Tibial nerve (tissue), 3 donors: ENCODE data around the gene UBXN2A.

Experiments used
- POLR2A ChIP-seq, 2 donors: fragments of 450-650 bp; IDR thresholded peaks; one replicate each; pipeline ENCODE4 v1.6.1; 2017; ENCODE audit warnings: antibody characterized with exemption in 2 of 2, mild to moderate bottlenecking in 2 of 2, moderate library complexity in 2 of 2
- TF ChIP-seq, protein P1 (sequence below), 5 experiments: fragments of 200-600 bp in 3 of 5; fragments of 450-650 bp in 2 of 5; sonication (generic) in 3 of 5; IDR thresholded peaks; one replicate each; pipeline ENCODE4 v1.5.1; 2016 to 2019; ENCODE audit warnings: antibody characterized with exemption in 5 of 5, mild to moderate bottlenecking in 3 of 5, moderate library complexity in 2 of 5

DNA sequence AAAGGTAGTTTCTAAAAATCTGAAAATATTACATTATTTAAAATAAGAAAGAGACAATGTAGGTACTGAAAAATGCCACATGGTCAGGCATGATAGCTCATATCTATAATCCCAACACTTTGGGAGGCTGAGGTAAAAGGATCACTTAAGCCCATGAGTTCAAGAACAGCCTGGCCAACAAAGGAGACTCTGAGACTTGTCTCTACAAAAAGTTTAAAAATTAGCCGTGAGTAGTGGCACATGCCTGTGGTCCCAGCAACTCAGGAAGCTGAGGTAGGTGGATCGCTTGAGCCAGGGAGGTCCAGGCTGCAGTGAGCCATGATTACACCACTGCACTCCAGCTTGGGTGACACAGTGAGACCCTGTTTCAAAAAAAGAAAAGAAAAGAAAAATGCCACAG lies 35.1 kb upstream of the UBXN2A start:
- TF ChIP-seq, protein P1, sequence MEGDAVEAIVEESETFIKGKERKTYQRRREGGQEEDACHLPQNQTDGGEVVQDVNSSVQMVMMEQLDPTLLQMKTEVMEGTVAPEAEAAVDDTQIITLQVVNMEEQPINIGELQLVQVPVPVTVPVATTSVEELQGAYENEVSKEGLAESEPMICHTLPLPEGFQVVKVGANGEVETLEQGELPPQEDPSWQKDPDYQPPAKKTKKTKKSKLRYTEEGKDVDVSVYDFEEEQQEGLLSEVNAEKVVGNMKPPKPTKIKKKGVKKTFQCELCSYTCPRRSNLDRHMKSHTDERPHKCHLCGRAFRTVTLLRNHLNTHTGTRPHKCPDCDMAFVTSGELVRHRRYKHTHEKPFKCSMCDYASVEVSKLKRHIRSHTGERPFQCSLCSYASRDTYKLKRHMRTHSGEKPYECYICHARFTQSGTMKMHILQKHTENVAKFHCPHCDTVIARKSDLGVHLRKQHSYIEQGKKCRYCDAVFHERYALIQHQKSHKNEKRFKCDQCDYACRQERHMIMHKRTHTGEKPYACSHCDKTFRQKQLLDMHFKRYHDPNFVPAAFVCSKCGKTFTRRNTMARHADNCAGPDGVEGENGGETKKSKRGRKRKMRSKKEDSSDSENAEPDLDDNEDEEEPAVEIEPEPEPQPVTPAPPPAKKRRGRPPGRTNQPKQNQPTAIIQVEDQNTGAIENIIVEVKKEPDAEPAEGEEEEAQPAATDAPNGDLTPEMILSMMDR (IDR thresholded peaks at IDR 0.05): no peak
- TF ChIP-seq POLR2A (IDR thresholded peaks at IDR 0.05): no peak
